Astrocyte of the cerebellum (primary cell): Measurements from ENCODE around the gene PPM1H.
A peak's percentile ranks its signal among the peaks of the same experiment; 100 is the strongest.

Experiments
- DNase-seq: peaks from one replicate; pipeline ENCODE4 v3.0.0-alpha.2; 2011; ENCODE audit warnings: low read depth
- H3K4me3 ChIP-seq: 2 replicates; pipeline ENCODE4 v1.5.1; 2011; ENCODE audit warnings: mild to moderate bottlenecking, low read depth, low read length, moderate library complexity
- CTCF ChIP-seq: IDR thresholded peaks from 2 replicates; pipeline ENCODE4 v1.5.1; 2012; ENCODE audit warnings: low read length, low read depth, moderate library complexity, mild to moderate bottlenecking; ENCODE audit errors: missing control alignments
- in situ Hi-C: cut with HindIII; loops from 2 replicates; pipeline ENCODE4 v1.10.0; 2017; ENCODE audit warnings: low sequenced_read_pairs

The PPM1H gene

GRCh38 chr12:62602255-62603060 lies 332.5 kb downstream of the PPM1H start:
- in situ Hi-C loops = loop anchor here (10.0 to 25.0 kb wide), 3 partner anchors 102 to 460 kb away; no protein-coding TSS in a partner anchor
- peak overlapping the region; percentile 81 for H3K4me3 ChIP-seq
- no peak for TF ChIP-seq CTCF
- peak; percentile 67 for DNase-seq

GRCh38 chr12:62601765-62602164 lies 333.2 kb downstream of the PPM1H start:
- in situ Hi-C loops = loop anchor here (10.0 to 25.0 kb wide), 3 partner anchors 103 to 461 kb away; no protein-coding TSS in a partner anchor
- H3K4me3 ChIP-seq = peak overlapping the region; percentile 81
- no peak for DNase-seq
- no peak for TF ChIP-seq CTCF

- DNase-seq = no peak
- TF ChIP-seq CTCF = peak; percentile 33
- H3K4me3 ChIP-seq = no peak overlapping the region
- in situ Hi-C loops = loop anchor here (10.0 to 25.0 kb wide), 3 partner anchors 105 to 462 kb away; no protein-coding TSS in a partner anchor
Measured at GRCh38 chr12:62599854-62600437, 335.0 kb downstream of the PPM1H start.

GRCh38 chr12:62598846-62599245 lies 336.1 kb downstream of the PPM1H start:
- DNase-seq = no peak
- no peak overlapping the region for H3K4me3 ChIP-seq
- in situ Hi-C loops = no loop called here
- TF ChIP-seq CTCF = no peak

GRCh38 chr12:62597253-62597652 lies 337.7 kb downstream of the PPM1H start:
- no peak overlapping the region for H3K4me3 ChIP-seq
- in situ Hi-C loops = no loop called here
- no peak for TF ChIP-seq CTCF
- DNase-seq = no peak
